GM12801 (cell line): ENCODE measurements around the gene HIBCH.

Experiments used
- CTCF ChIP-seq: IDR thresholded peaks from one replicate; pipeline ENCODE4 v1.5.1; 2011; ENCODE audit warnings: control low read depth; ENCODE audit not compliant: insufficient read length; ENCODE audit errors: extremely low read depth

The HIBCH gene

GRCh38 chr2:190159453-190159852, 160.2 kb downstream of the HIBCH start:
- no peak for TF ChIP-seq CTCF

- TF ChIP-seq CTCF = no peak
Measured at GRCh38 chr2:190158798-190159434, 160.7 kb downstream of the HIBCH start.

GRCh38 chr2:190156530-190157212, 163.0 kb downstream of the HIBCH start:
- no peak for TF ChIP-seq CTCF
